ENCODE data around the gene CCDC63. TPM values are rescaled to one million over a fixed set of nuclear protein-coding genes. Genes with fewer than 3 reads are reported as not detected.

The CCDC63 gene
- total and polyA plus RNA-seq, 2 of the 13 experiments (the other 11 are each of a cell fraction or from before 2014, with no cell fraction given), result not detected

GRCh38 chr12:110849748-110850403 is 3.1 kb downstream of the CCDC63 start:
- H2AFZ ChIP-seq (ENCODE audit: low read length), result no peak overlapping the region
- intact Hi-C loops (cut with micrococcal nuclease; ENCODE audit: unreplicated experiment) (no loop called here), in situ Hi-C loops (cut with HindIII; ENCODE audit: extremely low pct_ligation_motif_present, low pct_unique_long_range_greater_than_20kb) (no loop called here)
- 19% methylated on average over 5 of the region's 5 CpGs for WGBS (ENCODE audit: low lambda C conversion rate)
- H3K36me3 ChIP-seq (replicated peaks in 1 of 2; ENCODE audit: control insufficient read depth in 1 of 2, insufficient read depth in 2 of 2, low read length in 2 of 2), result no peaks in the 10 kb centered on the region
- H3K27ac ChIP-seq (ENCODE audit: extremely low read length, insufficient read depth, low read length), result no peak overlapping the region
- ChIA-PET CTCF (ENCODE audit: low intra/inter-chr PET ratio, low total read pairs) (no interaction called here), POLR2A (no interaction called here)
- no peaks in the 10 kb centered on the region for H3K79me2 ChIP-seq (ENCODE audit: insufficient read depth, low read length)
- DNase-seq (ENCODE audit: low spot score), result no peak
- no TSS peak for BruUV-seq (replicated peaks)
- H3K4me2 ChIP-seq (ENCODE audit: low read depth, low read length), result no peak overlapping the region
- ATAC-seq, result no peak
- peaks cover 7 to 50% of the 10 kb centered on the region in 2 experiments; a peak in 4 of 5 replicates for H3K27me3 ChIP-seq (ENCODE audit: control insufficient read depth in 1 of 2, insufficient read depth in 2 of 2, low read length in 2 of 2)
- no peak for TF ChIP-seq ZNF737 (CRISPR knock-in tag; IDR thresholded peaks at IDR 0.05; ENCODE audit: borderline replicate concordance)
- TF ChIP-seq ZNF839 (CRISPR knock-in tag; IDR thresholded peaks at IDR 0.05; ENCODE audit: borderline replicate concordance), result no peak
- TF ChIP-seq ZNF12 (CRISPR knock-in tag; IDR thresholded peaks at IDR 0.05), result peak; percentile 64; the same call in 1 of the 2 replicates
- FAIRE-seq, result no peak
- no peak overlapping the region for H3K9ac ChIP-seq (ENCODE audit: insufficient read depth, low read depth, low read length)
- H3K4me3 ChIP-seq (replicated peaks in 1 of 3; ENCODE audit: insufficient read depth in 1 of 3, low read depth in 2 of 3, low read length in 3 of 3), result no peak overlapping the region
- H3K4me1 ChIP-seq (ENCODE audit: insufficient read depth, low read length), result no peaks in the 10 kb centered on the region
- H4K20me1 ChIP-seq (ENCODE audit: insufficient read depth, low read length), result no peaks in the 10 kb centered on the region
- H3K9me3 ChIP-seq (ENCODE audit: low read length), result no peaks in the 10 kb centered on the region

- Histone ChIP-seq H3K9me3 (ENCODE audit: low read length) (no peaks in the 10 kb centered on the region), H3K4me3 (replicated peaks in 1 of 3; ENCODE audit: insufficient read depth in 1 of 3, low read depth in 2 of 3, low read length in 3 of 3) (no peak overlapping the region), H3K27me3 (ENCODE audit: control insufficient read depth in 1 of 2, insufficient read depth in 2 of 2, low read length in 2 of 2) (peaks cover 4 to 42% of the 10 kb centered on the region in 2 experiments; a peak in 4 of 5 replicates), H3K9ac (ENCODE audit: insufficient read depth, low read depth, low read length) (no peak overlapping the region), H2AFZ (ENCODE audit: low read length) (no peak overlapping the region), H3K4me1 (ENCODE audit: insufficient read depth, low read length) (no peaks in the 10 kb centered on the region), H3K79me2 (ENCODE audit: insufficient read depth, low read length) (no peaks in the 10 kb centered on the region), H3K36me3 (replicated peaks in 1 of 2; ENCODE audit: control insufficient read depth in 1 of 2, insufficient read depth in 2 of 2, low read length in 2 of 2) (no peaks in the 10 kb centered on the region), H3K27ac (ENCODE audit: extremely low read length, insufficient read depth, low read length) (no peak overlapping the region), H3K4me2 (ENCODE audit: low read depth, low read length) (no peak overlapping the region), H4K20me1 (ENCODE audit: insufficient read depth, low read length) (no peaks in the 10 kb centered on the region)
- BruUV-seq (replicated peaks), result no TSS peak
- 9% methylated on average over 5 of the region's 5 CpGs for WGBS (ENCODE audit: low lambda C conversion rate)
- intact Hi-C loops (cut with micrococcal nuclease; ENCODE audit: unreplicated experiment) (no loop called here), in situ Hi-C loops (cut with HindIII; ENCODE audit: extremely low pct_ligation_motif_present, low pct_unique_long_range_greater_than_20kb) (no loop called here)
- ChIA-PET POLR2A (no interaction called here), CTCF (ENCODE audit: low intra/inter-chr PET ratio, low total read pairs) (no interaction called here)
- FAIRE-seq (no peak), DNase-seq (ENCODE audit: low spot score) (no peak), ATAC-seq (no peak)
- TF ChIP-seq ZNF672 (CRISPR knock-in tag; IDR thresholded peaks at IDR 0.05) (no peak), ZNF816 (CRISPR knock-in tag; IDR thresholded peaks at IDR 0.05; ENCODE audit: borderline replicate concordance) (no peak), ZNF879 (CRISPR knock-in tag; IDR thresholded peaks at IDR 0.05) (no peak), ZNF589 (CRISPR knock-in tag; conservative IDR thresholded peaks at IDR 0.05) (no peak), ATF1 (CRISPR knock-in tag; IDR thresholded peaks at IDR 0.05) (no peak), PITX1 (CRISPR knock-in tag; IDR thresholded peaks at IDR 0.05) (no peak), AGO1 (IDR thresholded peaks at IDR 0.05; ENCODE audit: low read depth, low read length, poor library complexity, severe bottlenecking) (no peak)
Observed at GRCh38 chr12:110850762-110851161, 4.0 kb downstream of the CCDC63 start.

Data from HepG2 (cell line).